ENCODE measurements around the gene CERK.

CERK gene

DNA sequence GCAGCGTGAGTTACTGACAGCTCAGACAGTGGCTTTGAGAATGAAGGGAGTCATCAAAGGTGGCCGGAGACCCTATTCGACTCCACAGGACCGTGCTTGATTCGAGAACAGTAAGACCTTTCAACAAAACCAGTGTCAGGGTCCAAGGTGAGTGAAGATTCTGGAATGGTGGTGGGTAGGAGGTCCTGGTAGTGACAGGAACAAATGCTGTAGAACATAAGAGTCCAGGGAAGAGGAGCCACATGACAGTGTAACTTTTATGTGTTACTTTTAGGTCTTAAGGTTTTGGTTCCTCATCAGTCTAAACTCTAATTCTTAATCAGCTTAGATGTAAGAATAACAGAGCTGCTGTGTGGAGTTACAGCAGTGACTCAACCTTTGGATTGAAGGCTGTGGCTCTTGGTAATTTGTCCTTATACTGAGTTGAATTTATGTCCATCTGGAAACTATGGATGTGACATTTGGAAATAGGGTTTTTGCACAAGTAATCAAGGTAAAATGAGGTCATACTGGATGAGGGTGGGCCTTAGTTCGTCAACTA, 26.2 kb upstream of the CERK start:
- CTCF ChIA-PET: interaction anchor here (0.6 to 12.2 kb wide), 3 partner anchors 10 to 140 kb away, joined by 3 to 223 read pairs (median 5); no protein-coding TSS in a partner anchor
- Histone ChIP-seq H3K4me3 (ENCODE audit: low read depth, low read length) (no peak overlapping the region), H3K36me3 (ENCODE audit: control insufficient read depth in 2 of 2, insufficient read depth in 1 of 2, low read length in 2 of 2) (peaks cover 0 to 14% of the 10 kb centered on the region in 2 experiments; a peak in 2 of 3 replicates), H3K4me1 (ENCODE audit: control insufficient read depth, insufficient read depth, low read length) (peaks cover 7% of the 10 kb centered on the region), H3K27ac (ENCODE audit: extremely low read depth, low read depth, low read length) (peak overlapping the region; percentile 12; the same call in 1 of the 2 replicates), H3K9me3 (ENCODE audit: control insufficient read depth, insufficient read depth, low read depth, low read length) (no peaks in the 10 kb centered on the region)
- no peak for TF ChIP-seq ZNF248 (tag by site-specific recombination; IDR thresholded peaks at IDR 0.05)
- no peak for TF ChIP-seq ZNF112 (tag by site-specific recombination; IDR thresholded peaks at IDR 0.05)
- TF ChIP-seq, protein P1, sequence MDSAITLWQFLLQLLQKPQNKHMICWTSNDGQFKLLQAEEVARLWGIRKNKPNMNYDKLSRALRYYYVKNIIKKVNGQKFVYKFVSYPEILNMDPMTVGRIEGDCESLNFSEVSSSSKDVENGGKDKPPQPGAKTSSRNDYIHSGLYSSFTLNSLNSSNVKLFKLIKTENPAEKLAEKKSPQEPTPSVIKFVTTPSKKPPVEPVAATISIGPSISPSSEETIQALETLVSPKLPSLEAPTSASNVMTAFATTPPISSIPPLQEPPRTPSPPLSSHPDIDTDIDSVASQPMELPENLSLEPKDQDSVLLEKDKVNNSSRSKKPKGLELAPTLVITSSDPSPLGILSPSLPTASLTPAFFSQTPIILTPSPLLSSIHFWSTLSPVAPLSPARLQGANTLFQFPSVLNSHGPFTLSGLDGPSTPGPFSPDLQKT (IDR thresholded peaks at IDR 0.05; ENCODE audit: borderline replicate concordance, low read depth, low read length): no peak
- TF ChIP-seq GLI2 (tag by site-specific recombination; IDR thresholded peaks at IDR 0.05; ENCODE audit: borderline replicate concordance, low read depth): no peak
- TF ChIP-seq ZNF48 (tag by site-specific recombination; IDR thresholded peaks at IDR 0.05): no peak
- no peak for TF ChIP-seq ZNF157 (tag by site-specific recombination; IDR thresholded peaks at IDR 0.05)
- TF ChIP-seq ZNF274 (IDR thresholded peaks at IDR 0.05; ENCODE audit: low read length): no peak
- no peak for TF ChIP-seq ZNF274 (tag by site-specific recombination; IDR thresholded peaks at IDR 0.05; ENCODE audit: borderline replicate concordance)
- no peak for TF ChIP-seq ZNF23 (tag by site-specific recombination; IDR thresholded peaks at IDR 0.05; ENCODE audit: borderline replicate concordance)
- TF ChIP-seq, protein P2, sequence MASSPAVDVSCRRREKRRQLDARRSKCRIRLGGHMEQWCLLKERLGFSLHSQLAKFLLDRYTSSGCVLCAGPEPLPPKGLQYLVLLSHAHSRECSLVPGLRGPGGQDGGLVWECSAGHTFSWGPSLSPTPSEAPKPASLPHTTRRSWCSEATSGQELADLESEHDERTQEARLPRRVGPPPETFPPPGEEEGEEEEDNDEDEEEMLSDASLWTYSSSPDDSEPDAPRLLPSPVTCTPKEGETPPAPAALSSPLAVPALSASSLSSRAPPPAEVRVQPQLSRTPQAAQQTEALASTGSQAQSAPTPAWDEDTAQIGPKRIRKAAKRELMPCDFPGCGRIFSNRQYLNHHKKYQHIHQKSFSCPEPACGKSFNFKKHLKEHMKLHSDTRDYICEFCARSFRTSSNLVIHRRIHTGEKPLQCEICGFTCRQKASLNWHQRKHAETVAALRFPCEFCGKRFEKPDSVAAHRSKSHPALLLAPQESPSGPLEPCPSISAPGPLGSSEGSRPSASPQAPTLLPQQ (tag by site-specific recombination; IDR thresholded peaks at IDR 0.05): no peak
- TF ChIP-seq YY2 (tag by site-specific recombination; IDR thresholded peaks at IDR 0.05): no peak
- TF ChIP-seq, protein P3, sequence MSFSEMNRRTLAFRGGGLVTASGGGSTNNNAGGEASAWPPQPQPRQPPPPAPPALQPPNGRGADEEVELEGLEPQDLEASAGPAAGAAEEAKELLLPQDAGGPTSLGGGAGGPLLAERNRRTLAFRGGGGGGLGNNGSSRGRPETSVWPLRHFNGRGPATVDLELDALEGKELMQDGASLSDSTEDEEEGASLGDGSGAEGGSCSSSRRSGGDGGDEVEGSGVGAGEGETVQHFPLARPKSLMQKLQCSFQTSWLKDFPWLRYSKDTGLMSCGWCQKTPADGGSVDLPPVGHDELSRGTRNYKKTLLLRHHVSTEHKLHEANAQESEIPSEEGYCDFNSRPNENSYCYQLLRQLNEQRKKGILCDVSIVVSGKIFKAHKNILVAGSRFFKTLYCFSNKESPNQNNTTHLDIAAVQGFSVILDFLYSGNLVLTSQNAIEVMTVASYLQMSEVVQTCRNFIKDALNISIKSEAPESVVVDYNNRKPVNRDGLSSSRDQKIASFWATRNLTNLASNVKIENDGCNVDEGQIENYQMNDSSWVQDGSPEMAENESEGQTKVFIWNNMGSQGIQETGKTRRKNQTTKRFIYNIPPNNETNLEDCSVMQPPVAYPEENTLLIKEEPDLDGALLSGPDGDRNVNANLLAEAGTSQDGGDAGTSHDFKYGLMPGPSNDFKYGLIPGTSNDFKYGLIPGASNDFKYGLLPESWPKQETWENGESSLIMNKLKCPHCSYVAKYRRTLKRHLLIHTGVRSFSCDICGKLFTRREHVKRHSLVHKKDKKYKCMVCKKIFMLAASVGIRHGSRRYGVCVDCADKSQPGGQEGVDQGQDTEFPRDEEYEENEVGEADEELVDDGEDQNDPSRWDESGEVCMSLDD (tag by site-specific recombination; IDR thresholded peaks at IDR 0.05): no peak
- TF ChIP-seq ZNF776 (tag by site-specific recombination; IDR thresholded peaks at IDR 0.05; ENCODE audit: borderline replicate concordance): no peak
- TF ChIP-seq ZNF514 (tag by site-specific recombination; IDR thresholded peaks at IDR 0.05): no peak
- TF ChIP-seq MYNN (tag by site-specific recombination; IDR thresholded peaks at IDR 0.05; ENCODE audit: borderline replicate concordance): no peak
- no peak for TF ChIP-seq ZNF302 (tag by site-specific recombination; IDR thresholded peaks at IDR 0.05; ENCODE audit: low read depth)
- no peak for TF ChIP-seq ZNF701 (tag by site-specific recombination; IDR thresholded peaks at IDR 0.05)
- TF ChIP-seq ZNF114 (tag by site-specific recombination; IDR thresholded peaks at IDR 0.05): no peak
- POLR2A ChIA-PET: interaction anchor here (0.8 to 2.4 kb wide), 3 partner anchors 10 to 38 kb away, joined by 3 to 86 read pairs (median 24); no protein-coding TSS in a partner anchor

DNA sequence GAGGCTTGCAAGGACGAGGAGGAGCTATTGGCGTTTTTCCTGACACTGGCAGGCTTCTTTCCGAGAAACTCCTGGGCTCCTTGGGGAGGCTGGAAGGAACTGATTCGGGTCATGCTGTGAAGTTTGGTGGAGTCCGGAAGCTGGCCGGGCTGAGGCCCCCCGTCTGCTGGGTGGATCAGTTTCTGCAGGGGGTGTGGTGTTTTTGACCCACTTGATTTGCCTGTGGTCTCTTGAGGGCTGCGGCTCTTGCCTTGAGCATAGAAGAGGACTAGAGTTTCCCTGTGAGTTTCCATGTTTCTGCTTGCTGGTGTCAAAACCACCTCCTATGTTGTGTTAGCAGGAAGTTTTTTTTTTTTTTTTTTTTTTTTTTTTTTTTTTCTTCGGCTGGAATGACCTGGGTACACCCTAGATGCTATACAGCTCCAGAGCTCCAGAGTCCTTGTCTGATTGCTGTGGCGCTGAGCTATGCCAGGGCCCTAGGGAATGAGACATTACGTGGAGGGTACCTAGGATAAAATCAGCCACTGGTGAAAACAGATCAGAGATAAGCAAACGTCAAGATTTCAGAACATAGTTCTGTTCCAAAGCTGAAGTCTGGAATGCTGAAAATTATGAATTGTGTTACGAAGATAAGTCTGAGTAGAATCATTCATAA, 25.1 kb upstream of the CERK start:
- peaks cover 3% of the 10 kb centered on the region; the same call in 1 of the 2 replicates for H3K4me1 ChIP-seq (ENCODE audit: control insufficient read depth, insufficient read depth, low read length)
- H3K36me3 ChIP-seq (ENCODE audit: control insufficient read depth in 2 of 2, insufficient read depth in 1 of 2, low read length in 2 of 2): peaks cover 0 to 14% of the 10 kb centered on the region in 2 experiments; a peak in 2 of 3 replicates
- ChIA-PET POLR2A (interaction anchor here (0.9 to 2.4 kb wide), 24 partner anchors 9 to 200 kb away, joined by 3 to 86 read pairs (median 6); no protein-coding TSS in a partner anchor), CTCF (interaction anchor here (0.6 to 12.2 kb wide), 5 partner anchors 11 to 395 kb away, joined by 3 to 223 read pairs (median 5); no protein-coding TSS in a partner anchor)
- peak overlapping the region; percentile 77 for H3K4me3 ChIP-seq (ENCODE audit: low read depth, low read length)
- no peaks in the 10 kb centered on the region for H3K9me3 ChIP-seq (ENCODE audit: control insufficient read depth, insufficient read depth, low read depth, low read length)
- peak overlapping the region; percentile 91; the same call in 1 of the 2 replicates for H3K27ac ChIP-seq (ENCODE audit: extremely low read depth, low read depth, low read length)
- TF ChIP-seq ZSCAN16 (tag by site-specific recombination; IDR thresholded peaks at IDR 0.05): no peak
- TF ChIP-seq ZNF768 (tag by site-specific recombination; IDR thresholded peaks at IDR 0.05): no peak
- no peak for TF ChIP-seq ZNF561 (tag by site-specific recombination; IDR thresholded peaks at IDR 0.05; ENCODE audit: borderline replicate concordance)
- TF ChIP-seq HOXA7 (CRISPR knock-in tag; IDR thresholded peaks at IDR 0.05; ENCODE audit: borderline replicate concordance): no peak
- TF ChIP-seq, protein P4, sequence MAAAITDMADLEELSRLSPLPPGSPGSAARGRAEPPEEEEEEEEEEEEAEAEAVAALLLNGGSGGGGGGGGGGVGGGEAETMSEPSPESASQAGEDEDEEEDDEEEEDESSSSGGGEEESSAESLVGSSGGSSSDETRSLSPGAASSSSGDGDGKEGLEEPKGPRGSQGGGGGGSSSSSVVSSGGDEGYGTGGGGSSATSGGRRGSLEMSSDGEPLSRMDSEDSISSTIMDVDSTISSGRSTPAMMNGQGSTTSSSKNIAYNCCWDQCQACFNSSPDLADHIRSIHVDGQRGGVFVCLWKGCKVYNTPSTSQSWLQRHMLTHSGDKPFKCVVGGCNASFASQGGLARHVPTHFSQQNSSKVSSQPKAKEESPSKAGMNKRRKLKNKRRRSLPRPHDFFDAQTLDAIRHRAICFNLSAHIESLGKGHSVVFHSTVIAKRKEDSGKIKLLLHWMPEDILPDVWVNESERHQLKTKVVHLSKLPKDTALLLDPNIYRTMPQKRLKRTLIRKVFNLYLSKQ (tag by site-specific recombination; IDR thresholded peaks at IDR 0.05; ENCODE audit: borderline replicate concordance): no peak
- TF ChIP-seq ZNF433 (tag by site-specific recombination; IDR thresholded peaks at IDR 0.05; ENCODE audit: low read depth): no peak
- TF ChIP-seq, protein P3 (tag by site-specific recombination; IDR thresholded peaks at IDR 0.05): no peak

All from HEK293 (cell line).